Loucy (cell line): ENCODE data around the gene PPP2R5C.

Experiments used
- H2AFZ ChIP-seq: fragments of 200-600 bp; sonication (generic); 2 replicates; pipeline ENCODE4 v1.6.0; 2016; ENCODE audit warnings: antibody characterized with exemption, mild to moderate bottlenecking, low read length, moderate library complexity
- H3F3A ChIP-seq: fragments of 200-600 bp; 2 replicates; pipeline ENCODE4 v1.6.0; 2016; ENCODE audit warnings: antibody characterized with exemption, low read depth, mild to moderate bottlenecking
- H3K27me3 ChIP-seq: fragments of 200-600 bp; sonication (generic); 2 replicates; pipeline ENCODE4 v1.6.1; 2014; ENCODE audit warnings: low read length, mild to moderate bottlenecking; ENCODE audit not compliant: insufficient read depth, poor library complexity, severe bottlenecking
- H3K36me3 ChIP-seq: fragments of 200-600 bp; sonication (generic); 2 replicates; pipeline ENCODE4 v1.6.1; 2016; ENCODE audit warnings: low read length; ENCODE audit not compliant: insufficient read depth
- H3K4me1 ChIP-seq: fragments of 200-600 bp; sonication (generic); 2 replicates; pipeline ENCODE4 v1.5.1; 2014; ENCODE audit warnings: low read length, mild to moderate bottlenecking; ENCODE audit not compliant: insufficient read depth, poor library complexity, severe bottlenecking
- H3K4me2 ChIP-seq: fragments of 200-600 bp; sonication (generic); 2 replicates; pipeline ENCODE4 v1.6.0; 2014; ENCODE audit warnings: antibody characterized with exemption, low read length, low read depth, mild to moderate bottlenecking; ENCODE audit not compliant: poor library complexity, severe bottlenecking
- H3K4me3 ChIP-seq: fragments of 200-600 bp; sonication (generic); 2 replicates; pipeline ENCODE4 v1.5.1; 2014; ENCODE audit warnings: low read length, mild to moderate bottlenecking, mixed read lengths; ENCODE audit not compliant: poor library complexity, severe bottlenecking
- H3K79me2 ChIP-seq: fragments of 200-600 bp; sonication (generic); 2 replicates; pipeline ENCODE4 v1.6.1; 2014; ENCODE audit warnings: low read length; ENCODE audit not compliant: insufficient read depth
- H3K9ac ChIP-seq: fragments of 200-600 bp; sonication (generic); 2 replicates; pipeline ENCODE4 v1.6.0; 2014; ENCODE audit warnings: mild to moderate bottlenecking, low read depth, low read length, moderate library complexity; ENCODE audit not compliant: poor library complexity, severe bottlenecking
- H3K9me2 ChIP-seq: fragments of 200-600 bp; sonication (generic); replicated peaks from 2 replicates; pipeline ENCODE4 v1.6.1; 2016; ENCODE audit warnings: low read depth, low read length, mixed read lengths
- H3K9me3 ChIP-seq: fragments of 200-600 bp; sonication (generic); 2 replicates; pipeline ENCODE4 v1.6.1; 2014; ENCODE audit warnings: mild to moderate bottlenecking, antibody characterized with exemption, low read length, low read depth; ENCODE audit not compliant: insufficient read depth
- H4K20me1 ChIP-seq: fragments of 200-600 bp; sonication (generic); 2 replicates; pipeline ENCODE4 v1.6.0; 2014; ENCODE audit warnings: antibody characterized with exemption, low read length, mild to moderate bottlenecking; ENCODE audit not compliant: insufficient read depth, poor library complexity, severe bottlenecking
- CTCF ChIP-seq: fragments of 200-600 bp; sonication (generic); conservative IDR thresholded peaks from 2 replicates; pipeline ENCODE4 v1.5.1; 2014; ENCODE audit warnings: mild to moderate bottlenecking, antibody characterized with exemption, low read length
- EZH2phosphoT487 ChIP-seq: fragments of 200-600 bp; IDR thresholded peaks from 2 replicates; pipeline ENCODE4 v1.6.1; 2018; ENCODE audit warnings: antibody characterized with exemption, mild to moderate bottlenecking, moderate library complexity, borderline replicate concordance

Gene PPP2R5C

DNA sequence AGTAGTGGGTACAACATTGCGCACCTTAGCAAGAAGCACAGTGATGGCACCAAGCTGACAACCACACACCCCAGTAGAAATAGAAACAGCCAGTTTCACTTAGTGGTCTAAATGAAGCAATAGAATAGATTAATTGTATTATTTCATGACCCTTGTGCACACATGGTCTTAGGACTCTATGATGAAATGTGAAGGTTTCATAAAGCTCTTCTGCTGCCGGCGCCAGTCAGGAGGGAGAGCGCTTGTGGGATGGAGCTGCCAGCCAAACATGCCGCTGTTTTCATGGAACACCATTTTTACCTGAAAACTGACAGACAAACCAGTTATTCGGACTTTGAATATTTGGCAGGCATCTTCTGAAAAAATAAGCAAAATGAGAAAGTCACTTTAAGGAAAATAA, 100.0 kb downstream of the PPP2R5C start:
- Histone ChIP-seq H2AFZ (no peak overlapping the region), H3K9me3 (no peaks in the 10 kb centered on the region), H3F3A (no peaks in the 10 kb centered on the region), H4K20me1 (peaks cover 57% of the 10 kb centered on the region), H3K4me2 (no peak overlapping the region), H3K79me2 (peaks cover 94% of the 10 kb centered on the region), H3K9me2 (no peaks in the 10 kb centered on the region), H3K9ac (no peak overlapping the region), H3K4me3 (no peak overlapping the region), H3K36me3 (peaks cover 80% of the 10 kb centered on the region), H3K27me3 (no peaks in the 10 kb centered on the region), H3K4me1 (no peaks in the 10 kb centered on the region)
- TF ChIP-seq EZH2phosphoT487 (no peak), CTCF (no peak)

DNA sequence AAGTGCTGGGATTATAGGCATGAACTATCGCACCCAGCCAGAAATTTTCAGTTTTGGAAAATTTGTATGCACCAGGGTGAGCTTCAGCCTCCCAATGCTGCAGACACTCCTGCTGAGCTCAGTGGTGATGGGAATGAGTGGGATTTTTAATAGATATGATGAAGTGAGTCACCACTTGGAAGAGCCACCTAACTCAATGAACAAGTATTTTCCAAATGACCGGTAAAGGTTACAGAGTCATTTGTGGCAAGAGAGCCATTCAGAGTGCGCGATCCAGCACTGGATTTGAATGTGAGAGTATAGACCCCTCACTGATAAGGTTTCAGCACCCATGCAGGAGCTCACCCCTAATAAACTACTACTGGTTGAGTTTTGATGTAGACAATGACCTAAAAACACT, 100.7 kb downstream of the PPP2R5C start:
- H3K9ac ChIP-seq, result no peak overlapping the region

DNA sequence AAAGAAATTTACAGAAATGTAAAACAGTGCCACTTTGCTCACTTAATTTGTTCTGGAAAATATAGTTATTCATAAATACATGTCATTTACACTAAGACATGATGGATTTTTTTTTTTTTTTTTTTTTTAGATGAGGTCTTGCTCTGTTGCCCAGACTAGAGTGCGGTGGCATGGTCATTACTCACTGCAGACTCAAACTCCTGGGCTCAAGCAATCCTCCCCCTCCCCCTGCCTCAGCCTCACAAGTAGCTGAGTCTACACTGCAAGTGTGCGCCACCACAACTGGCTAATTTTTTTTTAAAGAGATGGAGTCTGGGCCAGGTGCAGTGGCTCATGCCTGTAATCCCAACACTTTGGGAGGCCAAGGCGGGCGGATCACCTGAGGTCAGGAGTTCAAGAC, 101.2 kb downstream of the PPP2R5C start:
- no peaks in the 10 kb centered on the region for H3F3A ChIP-seq
- H2AFZ ChIP-seq, result no peak overlapping the region
- no peaks in the 10 kb centered on the region for H3K9me2 ChIP-seq
- peaks cover 45% of the 10 kb centered on the region for H4K20me1 ChIP-seq
- peaks cover 68% of the 10 kb centered on the region for H3K36me3 ChIP-seq
- no peak overlapping the region for H3K9ac ChIP-seq
- H3K4me2 ChIP-seq, result no peak overlapping the region
- H3K79me2 ChIP-seq, result peaks cover 94% of the 10 kb centered on the region
- TF ChIP-seq CTCF, result no peak
- no peak for TF ChIP-seq EZH2phosphoT487
- no peak overlapping the region for H3K4me3 ChIP-seq
- H3K4me1 ChIP-seq, result no peaks in the 10 kb centered on the region
- no peaks in the 10 kb centered on the region for H3K9me3 ChIP-seq
- no peaks in the 10 kb centered on the region for H3K27me3 ChIP-seq

More for the DNA sequence above, 100.7 kb downstream of the PPP2R5C start:
- Histone ChIP-seq H3K9me3 (no peaks in the 10 kb centered on the region), H3K27me3 (no peaks in the 10 kb centered on the region), H3K4me1 (no peaks in the 10 kb centered on the region), H3K36me3 (peaks cover 73% of the 10 kb centered on the region), H3K9me2 (no peaks in the 10 kb centered on the region), H3K4me2 (no peak overlapping the region), H4K20me1 (peaks cover 50% of the 10 kb centered on the region), H3F3A (no peaks in the 10 kb centered on the region), H3K79me2 (peaks cover 95% of the 10 kb centered on the region), H2AFZ (no peak overlapping the region), H3K4me3 (no peak overlapping the region)
- TF ChIP-seq EZH2phosphoT487 (no peak), CTCF (no peak)
